Left hindlimb (tissue), 1 donor: Measurements from ENCODE around the gene FLYWCH2.
"Not testable (repeated sequence)": the region's sequence is repeated elsewhere in the genome, so short reads cannot be mapped to it uniquely, and the experiment has no call there.

Source experiments
- DNase-seq: peaks from one replicate; pipeline ENCODE4 v3.0.0-alpha.2; 2018

The FLYWCH2 gene

GRCh38 chr16:2884041-2884451 lies 1.0 kb downstream of the FLYWCH2 start:
- no peak for DNase-seq

DNA sequence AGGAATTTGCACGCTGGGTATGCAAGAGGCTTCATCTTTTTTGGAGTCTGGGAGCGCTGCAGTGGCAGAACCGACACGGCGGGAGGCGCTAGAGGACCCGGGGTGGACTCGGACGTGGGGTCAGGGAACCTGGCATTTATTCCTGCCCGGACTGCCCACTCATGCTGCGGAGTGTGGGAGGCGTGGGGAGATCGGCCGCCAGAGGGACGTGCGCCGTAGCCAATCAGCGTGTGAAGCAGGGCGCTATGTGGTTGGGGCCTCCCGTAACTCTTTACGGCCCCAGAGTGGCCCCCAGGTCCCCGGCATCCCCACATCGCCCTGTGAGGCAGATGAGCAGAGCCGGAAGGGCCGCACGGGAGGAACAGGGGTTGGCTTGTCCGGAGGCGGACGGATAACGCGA lies 11.2 kb downstream of the FLYWCH2 start:
- DNase-seq: no peak

GRCh38 chr16:2895813-2896212 lies 12.8 kb downstream of the FLYWCH2 start:
- no peak for DNase-seq

DNA sequence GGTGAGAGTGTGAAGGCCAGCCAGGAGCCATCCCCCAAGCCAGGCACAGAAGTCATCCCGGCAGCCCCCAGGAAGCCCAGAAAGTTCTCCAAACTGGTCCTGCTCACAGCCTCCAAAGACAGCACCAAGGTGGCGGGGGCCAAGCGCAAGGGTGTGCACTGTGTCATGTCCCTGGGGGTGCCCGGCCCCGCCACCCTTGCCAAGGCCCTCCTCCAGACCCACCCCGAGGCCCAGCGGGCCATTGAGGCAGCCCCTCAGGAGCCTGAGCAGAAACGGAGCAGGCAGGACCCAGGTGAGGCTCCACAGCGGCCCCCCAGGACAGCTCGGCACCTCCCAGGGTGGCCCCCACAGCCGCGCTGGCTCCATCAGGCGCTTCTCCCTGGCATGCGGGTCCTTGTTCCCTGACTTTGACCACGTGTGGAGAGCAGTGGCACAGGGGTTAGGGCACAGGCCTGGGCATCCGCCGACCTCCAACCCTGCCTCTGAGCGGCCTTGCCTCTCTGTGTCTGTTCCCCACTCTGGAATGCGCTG lies 13.5 kb downstream of the FLYWCH2 start:
- DNase-seq: no peak

- DNase-seq: no peak
Observed at GRCh38 chr16:2897110-2897509, 14.1 kb downstream of the FLYWCH2 start.

- DNase-seq: no peak
Observed at GRCh38 chr16:2898831-2899563, 16.0 kb downstream of the FLYWCH2 start.

GRCh38 chr16:2899564-2900072 lies 16.6 kb downstream of the FLYWCH2 start:
- DNase-seq: no peak

DNA sequence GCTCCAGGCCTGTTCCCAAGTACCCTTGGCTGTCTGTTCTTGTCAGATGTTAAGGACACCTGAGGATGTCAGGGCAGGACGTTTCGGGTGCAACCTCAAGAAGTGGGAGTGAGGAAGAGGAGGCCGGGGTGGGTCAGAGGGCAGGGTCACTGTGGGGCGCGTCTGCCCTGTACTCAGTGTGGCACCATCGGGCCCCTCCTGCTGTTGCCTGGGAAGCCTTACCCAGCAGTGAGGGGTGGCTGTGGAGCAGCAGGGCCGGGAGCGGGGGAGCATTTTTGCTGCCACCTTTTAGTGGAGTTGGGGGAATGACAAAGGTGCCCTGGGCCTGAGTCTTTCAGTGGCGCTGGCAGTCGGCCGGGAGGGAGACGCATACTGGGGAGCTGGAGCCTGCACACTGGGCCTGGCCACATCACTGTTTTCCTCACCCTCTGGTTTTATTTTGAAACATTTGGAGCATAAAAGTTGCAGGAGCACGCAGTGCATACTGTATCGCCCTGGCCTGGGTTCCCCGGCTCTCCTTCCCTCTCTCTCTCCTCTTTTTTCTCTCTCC lies 17.6 kb downstream of the FLYWCH2 start:
- DNase-seq: no peak

GRCh38 chr16:2902337-2903130 lies 19.5 kb downstream of the FLYWCH2 start:
- no peak for DNase-seq

DNA sequence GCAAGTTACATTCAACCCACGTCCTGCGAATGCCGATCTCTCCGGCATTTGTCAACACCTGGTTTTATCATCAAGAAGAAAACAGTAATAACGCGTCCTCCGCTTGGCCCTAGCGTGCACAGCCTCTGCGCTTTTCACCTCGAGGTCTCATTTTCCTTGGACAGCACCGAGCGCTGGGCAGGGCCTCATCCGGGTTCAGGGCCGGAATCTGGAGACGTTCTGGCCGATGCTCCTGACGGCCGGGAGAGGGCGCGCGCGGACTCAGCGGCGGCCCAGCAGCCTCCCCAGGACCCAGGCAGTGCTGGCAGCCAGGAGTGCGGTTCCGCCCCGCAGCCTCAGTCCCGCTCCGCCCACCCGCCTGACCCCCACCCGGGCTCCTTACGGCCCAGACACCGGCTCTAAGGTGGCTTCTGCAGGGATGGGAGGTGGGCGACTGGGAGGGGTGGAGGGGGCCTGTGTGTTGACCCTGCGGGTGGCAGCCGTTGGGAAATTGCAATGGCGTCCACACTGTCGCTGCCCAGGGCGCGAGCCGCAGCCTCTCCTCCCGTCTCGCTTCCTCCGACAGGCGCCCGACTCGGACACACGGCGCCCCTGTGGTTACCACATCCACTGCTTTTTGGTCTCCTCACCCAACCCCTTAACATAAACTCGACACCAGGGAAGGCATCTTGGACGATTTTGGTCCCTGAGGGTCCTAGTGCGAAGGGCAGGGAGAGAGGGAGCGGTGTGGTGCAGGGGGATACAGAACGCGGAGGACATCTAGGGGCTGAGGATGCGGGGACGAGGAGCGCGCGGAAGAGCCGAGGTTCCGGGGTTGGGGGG lies 21.3 kb downstream of the FLYWCH2 start:
- DNase-seq: peak; percentile 89

- DNase-seq: no peak
Observed at GRCh38 chr16:2904922-2905240, 21.9 kb downstream of the FLYWCH2 start.

DNA sequence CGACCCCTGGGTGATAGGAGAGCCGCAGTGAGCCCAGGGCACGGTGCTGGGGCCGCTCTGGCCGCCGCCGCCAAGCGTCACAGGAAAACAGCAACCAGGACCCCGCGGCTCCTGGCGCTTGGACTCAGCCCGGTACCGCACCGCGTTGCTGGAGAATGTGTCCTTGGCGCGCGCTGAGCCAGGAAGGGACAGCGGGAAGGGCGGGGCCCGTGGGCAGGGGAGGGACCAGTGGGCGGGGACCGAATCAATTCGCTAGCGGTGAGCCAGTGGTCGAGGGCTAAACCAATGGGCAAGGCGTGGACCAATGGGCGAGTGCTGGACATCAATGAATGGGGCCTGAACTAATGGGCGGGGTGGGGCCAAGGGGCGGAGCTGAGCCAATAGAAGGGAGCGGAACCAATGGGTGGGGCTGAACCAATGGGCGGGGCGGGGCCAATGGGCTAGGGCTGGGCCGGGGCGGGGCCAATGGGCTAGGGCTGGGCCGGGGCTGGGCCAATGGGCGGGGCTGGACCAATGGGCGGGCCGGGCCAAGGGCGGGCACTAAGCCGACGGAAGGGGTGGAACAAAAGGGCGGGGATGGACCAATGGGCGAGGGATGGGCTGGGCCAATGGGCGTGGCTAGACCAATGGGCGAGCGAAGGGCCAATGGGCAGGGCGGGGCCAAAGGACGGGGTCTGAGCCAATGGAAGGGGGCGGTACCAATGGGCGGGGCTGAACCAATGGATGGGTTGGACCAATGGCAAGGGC lies 22.4 kb downstream of the FLYWCH2 start:
- peak; percentile 95 for DNase-seq

DNA sequence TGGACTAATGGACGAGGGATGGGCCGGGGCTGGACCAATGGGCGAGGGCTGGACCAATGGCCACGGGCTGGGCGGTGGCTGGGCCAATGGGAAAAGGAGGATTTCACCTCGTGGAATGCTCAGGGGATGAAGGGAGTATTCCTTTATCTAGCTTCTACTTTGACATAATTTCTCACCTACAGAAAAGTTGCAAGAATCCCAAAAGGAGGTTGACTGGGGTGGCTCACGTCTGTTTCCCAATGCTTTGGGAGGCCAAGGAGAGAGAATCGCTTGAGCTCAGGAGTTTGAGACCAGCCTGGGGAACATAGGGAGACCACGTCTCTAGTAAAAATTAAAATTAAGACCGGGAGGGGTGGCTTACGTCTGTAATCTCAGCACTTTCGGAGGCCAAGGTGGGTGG lies 23.0 kb downstream of the FLYWCH2 start:
- no peak for DNase-seq

GRCh38 chr16:2907084-2907753 lies 24.2 kb downstream of the FLYWCH2 start:
- not testable (repeated sequence) for DNase-seq

- DNase-seq: no peak
Observed at GRCh38 chr16:2910441-2910969, 27.5 kb downstream of the FLYWCH2 start.

GRCh38 chr16:2911638-2912329 lies 28.8 kb downstream of the FLYWCH2 start, which contains the start of gene FLYWCH1:
TSS of gene FLYWCH1 (plus strand) at chr16:2911931. CDS start at chr16:2929686, 17,755 bp downstream.
- DNase-seq: peak; percentile 98

GRCh38 chr16:2912330-2913199 lies 29.6 kb downstream of the FLYWCH2 start:
- DNase-seq: peak; percentile 61

GRCh38 chr16:2913603-2914002 lies 30.6 kb downstream of the FLYWCH2 start:
- no peak for DNase-seq

- no peak for DNase-seq
Observed at GRCh38 chr16:2914233-2914632, 31.2 kb downstream of the FLYWCH2 start.
